GM19328 (cell line): ENCODE data around the gene AP1G2.

ENCODE experiments used
- ATAC-seq: cut with Tn5 transposase; IDR thresholded peaks from one replicate; pipeline ENCODE4 v1.9.1; 2021; ENCODE audit warnings: mild to moderate bottlenecking, moderate library complexity; ENCODE audit not compliant: unreplicated experiment

The AP1G2 gene

GRCh38 chr14:23571701-23572523 lies 4.3 kb upstream of the AP1G2 start:
- no peak for ATAC-seq

- no peak for ATAC-seq
Observed at GRCh38 chr14:23570806-23571483, 3.4 kb upstream of the AP1G2 start.

- no peak for ATAC-seq
Observed at GRCh38 chr14:23569443-23570151, 2.0 kb upstream of the AP1G2 start.

- ATAC-seq: no peak
Observed at GRCh38 chr14:23568600-23569331, 1.2 kb upstream of the AP1G2 start.

- no peak for ATAC-seq
Observed at GRCh38 chr14:23568021-23568599, 519 bp upstream of the AP1G2 start.

- ATAC-seq: no peak
Observed at GRCh38 chr14:23566778-23567185, 809 bp downstream of the AP1G2 start.

GRCh38 chr14:23566112-23566777 lies 1.3 kb downstream of the AP1G2 start:
- ATAC-seq: no peak

- ATAC-seq: no peak
Observed at GRCh38 chr14:23565626-23566025, 2.0 kb downstream of the AP1G2 start.

- no peak for ATAC-seq
Observed at GRCh38 chr14:23564876-23565275, 2.7 kb downstream of the AP1G2 start.

- ATAC-seq: no peak
Observed at GRCh38 chr14:23564181-23564812, 3.3 kb downstream of the AP1G2 start.

- ATAC-seq: no peak
Observed at GRCh38 chr14:23563473-23564180, 4.0 kb downstream of the AP1G2 start.

- ATAC-seq: no peak
Observed at GRCh38 chr14:23562822-23563472, 4.6 kb downstream of the AP1G2 start.

- no peak for ATAC-seq
Observed at GRCh38 chr14:23561873-23562821, 5.4 kb downstream of the AP1G2 start.

- ATAC-seq: no peak
Observed at GRCh38 chr14:23561259-23561658, 6.3 kb downstream of the AP1G2 start.

GRCh38 chr14:23559926-23560520 lies 7.6 kb downstream of the AP1G2 start:
- no peak for ATAC-seq

- ATAC-seq: no peak
Observed at GRCh38 chr14:23559010-23559925, 8.3 kb downstream of the AP1G2 start.
